ENCODE results near the gene SERPINB6.
"Not testable (repeated sequence)": the region's sequence is repeated elsewhere in the genome, so short reads cannot be mapped to it uniquely, and the experiment has no call there.

SERPINB6 gene

GRCh38 chr6:2938632-2939083 is 32.7 kb downstream of the SERPINB6 start:
- no peak for DNase-seq (ENCODE audit: low spot score)

- no peak for DNase-seq (ENCODE audit: low spot score)
Observed at GRCh38 chr6:2938004-2938631, 33.2 kb downstream of the SERPINB6 start.

- no peak for DNase-seq (ENCODE audit: low spot score)
Observed at GRCh38 chr6:2937627-2938003, 33.8 kb downstream of the SERPINB6 start.

GRCh38 chr6:2935566-2936291 is 35.6 kb downstream of the SERPINB6 start:
- DNase-seq (ENCODE audit: low spot score), result no peak

- no peak for DNase-seq (ENCODE audit: low spot score)
Observed at GRCh38 chr6:2934057-2934456, 37.3 kb downstream of the SERPINB6 start.

GRCh38 chr6:2932911-2933310 is 38.5 kb downstream of the SERPINB6 start:
- DNase-seq (ENCODE audit: low spot score), result not testable (repeated sequence)

- DNase-seq (ENCODE audit: low spot score), result peak; percentile 94
Observed at GRCh38 chr6:2931970-2932748, 39.2 kb downstream of the SERPINB6 start.

- no peak for DNase-seq (ENCODE audit: low spot score)
Observed at GRCh38 chr6:2931055-2931454, 40.3 kb downstream of the SERPINB6 start.

GRCh38 chr6:2927931-2928330 is 43.4 kb downstream of the SERPINB6 start:
- not testable (repeated sequence) for DNase-seq (ENCODE audit: low spot score)

- DNase-seq (ENCODE audit: low spot score), result not testable (repeated sequence)
Observed at GRCh38 chr6:2925842-2926747, 45.3 kb downstream of the SERPINB6 start.

GRCh38 chr6:2921520-2922115 is 49.7 kb downstream of the SERPINB6 start:
- no peak for DNase-seq (ENCODE audit: low spot score)

GRCh38 chr6:2920671-2921112 is 50.7 kb downstream of the SERPINB6 start:
- DNase-seq (ENCODE audit: low spot score), result no peak

- DNase-seq (ENCODE audit: low spot score), result no peak
Observed at GRCh38 chr6:2919886-2920285, 51.5 kb downstream of the SERPINB6 start.

- DNase-seq (ENCODE audit: low spot score), result no peak
Observed at GRCh38 chr6:2919401-2919800, 52.0 kb downstream of the SERPINB6 start.

GRCh38 chr6:2918936-2919335 is 52.4 kb downstream of the SERPINB6 start:
- peak; percentile 53 for DNase-seq (ENCODE audit: low spot score)

GRCh38 chr6:2917801-2918445 is 53.4 kb downstream of the SERPINB6 start:
- no peak for DNase-seq (ENCODE audit: low spot score)

GRCh38 chr6:2917065-2917464 is 54.3 kb downstream of the SERPINB6 start:
- no peak for DNase-seq (ENCODE audit: low spot score)

- no peak for DNase-seq (ENCODE audit: low spot score)
Observed at GRCh38 chr6:2916158-2916925, 55.0 kb downstream of the SERPINB6 start.

- no peak for DNase-seq (ENCODE audit: low spot score)
Observed at GRCh38 chr6:2915150-2915549, 56.2 kb downstream of the SERPINB6 start.

- no peak for DNase-seq (ENCODE audit: low spot score)
Observed at GRCh38 chr6:2914318-2914660, 57.1 kb downstream of the SERPINB6 start.
